ENCODE results near the gene WNT7B.

The WNT7B gene

GRCh38 chr22:45905326-45905923, 71.5 kb downstream of the WNT7B start:
- H3F3A ChIP-seq (ENCODE audit: control insufficient read depth, insufficient read depth): no peaks in the 10 kb centered on the region
- H3K36me3 ChIP-seq (ENCODE audit: control insufficient read depth, low read length): no peaks in the 10 kb centered on the region
- no peaks in the 10 kb centered on the region for H3K27me3 ChIP-seq (ENCODE audit: control insufficient read depth, low read length)
- H3K9me3 ChIP-seq (ENCODE audit: control insufficient read depth, insufficient read depth, low read length): no peaks in the 10 kb centered on the region
- peaks cover 4% of the 10 kb centered on the region for H3K4me1 ChIP-seq (ENCODE audit: control insufficient read depth, low read length)
- no peak overlapping the region for H3K4me3 ChIP-seq (ENCODE audit: low read length)
- no peaks in the 10 kb centered on the region for H4K20me1 ChIP-seq (ENCODE audit: control insufficient read depth, insufficient read depth, low read depth, low read length)
- H3K9me2 ChIP-seq (replicated peaks; ENCODE audit: control insufficient read depth, low read length): no peaks in the 10 kb centered on the region
- no peak overlapping the region for H3K27ac ChIP-seq (ENCODE audit: low read depth, low read length)
- TF ChIP-seq CTCF (IDR thresholded peaks at IDR 0.05; ENCODE audit: low read depth, low read length, poor library complexity, severe bottlenecking) (no peak), EZH2phosphoT487 (IDR thresholded peaks at IDR 0.05; ENCODE audit: borderline replicate concordance, low read length) (no peak)
- no peaks in the 10 kb centered on the region for H3K79me2 ChIP-seq (ENCODE audit: control insufficient read depth, low read length)
- no peak overlapping the region for H3K4me2 ChIP-seq (ENCODE audit: low read length)

GRCh38 chr22:45904236-45904635, 72.7 kb downstream of the WNT7B start:
- no peak overlapping the region for H3K4me3 ChIP-seq (ENCODE audit: low read length)
- H3F3A ChIP-seq (ENCODE audit: control insufficient read depth, insufficient read depth): no peaks in the 10 kb centered on the region
- peaks cover 3% of the 10 kb centered on the region for H3K4me1 ChIP-seq (ENCODE audit: control insufficient read depth, low read length)
- no peaks in the 10 kb centered on the region for H3K36me3 ChIP-seq (ENCODE audit: control insufficient read depth, low read length)
- H3K27me3 ChIP-seq (ENCODE audit: control insufficient read depth, low read length): no peaks in the 10 kb centered on the region
- no peak for TF ChIP-seq EZH2phosphoT487 (IDR thresholded peaks at IDR 0.05; ENCODE audit: borderline replicate concordance, low read length)
- no peak for TF ChIP-seq CTCF (IDR thresholded peaks at IDR 0.05; ENCODE audit: low read depth, low read length, poor library complexity, severe bottlenecking)
- no peaks in the 10 kb centered on the region for H3K9me2 ChIP-seq (replicated peaks; ENCODE audit: control insufficient read depth, low read length)
- no peak overlapping the region for H3K27ac ChIP-seq (ENCODE audit: low read depth, low read length)
- no peaks in the 10 kb centered on the region for H3K79me2 ChIP-seq (ENCODE audit: control insufficient read depth, low read length)
- no peaks in the 10 kb centered on the region for H4K20me1 ChIP-seq (ENCODE audit: control insufficient read depth, insufficient read depth, low read depth, low read length)
- no peak overlapping the region for H3K4me2 ChIP-seq (ENCODE audit: low read length)
- H3K9me3 ChIP-seq (ENCODE audit: control insufficient read depth, insufficient read depth, low read length): no peaks in the 10 kb centered on the region

GRCh38 chr22:45903355-45904135, 73.4 kb downstream of the WNT7B start:
- H3K9me3 ChIP-seq (ENCODE audit: control insufficient read depth, insufficient read depth, low read length): no peaks in the 10 kb centered on the region
- H3K36me3 ChIP-seq (ENCODE audit: control insufficient read depth, low read length): no peaks in the 10 kb centered on the region
- H3K9me2 ChIP-seq (replicated peaks; ENCODE audit: control insufficient read depth, low read length): no peaks in the 10 kb centered on the region
- no peak for TF ChIP-seq EZH2phosphoT487 (IDR thresholded peaks at IDR 0.05; ENCODE audit: borderline replicate concordance, low read length)
- H3K27ac ChIP-seq (ENCODE audit: low read depth, low read length): no peak overlapping the region
- H3K79me2 ChIP-seq (ENCODE audit: control insufficient read depth, low read length): no peaks in the 10 kb centered on the region
- no peak overlapping the region for H3K4me3 ChIP-seq (ENCODE audit: low read length)
- no peaks in the 10 kb centered on the region for H3K4me1 ChIP-seq (ENCODE audit: control insufficient read depth, low read length)
- H3F3A ChIP-seq (ENCODE audit: control insufficient read depth, insufficient read depth): no peaks in the 10 kb centered on the region
- no peak overlapping the region for H3K4me2 ChIP-seq (ENCODE audit: low read length)
- no peaks in the 10 kb centered on the region for H3K27me3 ChIP-seq (ENCODE audit: control insufficient read depth, low read length)
- no peaks in the 10 kb centered on the region for H4K20me1 ChIP-seq (ENCODE audit: control insufficient read depth, insufficient read depth, low read depth, low read length)

- Histone ChIP-seq H3K4me1 (ENCODE audit: control insufficient read depth, low read length) (no peaks in the 10 kb centered on the region), H3K4me2 (ENCODE audit: low read length) (no peak overlapping the region), H3K9me3 (ENCODE audit: control insufficient read depth, insufficient read depth, low read length) (no peaks in the 10 kb centered on the region), H3K27ac (ENCODE audit: low read depth, low read length) (no peak overlapping the region), H3K79me2 (ENCODE audit: control insufficient read depth, low read length) (no peaks in the 10 kb centered on the region), H3K9me2 (replicated peaks; ENCODE audit: control insufficient read depth, low read length) (no peaks in the 10 kb centered on the region), H4K20me1 (ENCODE audit: control insufficient read depth, insufficient read depth, low read depth, low read length) (no peaks in the 10 kb centered on the region), H3F3A (ENCODE audit: control insufficient read depth, insufficient read depth) (no peaks in the 10 kb centered on the region), H3K4me3 (ENCODE audit: low read length) (no peak overlapping the region), H3K36me3 (ENCODE audit: control insufficient read depth, low read length) (no peaks in the 10 kb centered on the region), H3K27me3 (ENCODE audit: control insufficient read depth, low read length) (no peaks in the 10 kb centered on the region)
- TF ChIP-seq CTCF (IDR thresholded peaks at IDR 0.05; ENCODE audit: low read depth, low read length, poor library complexity, severe bottlenecking) (no peak), EZH2phosphoT487 (IDR thresholded peaks at IDR 0.05; ENCODE audit: borderline replicate concordance, low read length) (no peak)
Measured at GRCh38 chr22:45897736-45898135, 79.2 kb downstream of the WNT7B start.
